Ovary (tissue), 3 donors: ENCODE measurements around the gene FBN1.

ENCODE experiments used
- CTCF ChIP-seq, 3 donors: fragments of 450-650 bp in 2 of 3; fragments of 200-600 bp in 1 of 3; IDR thresholded peaks; one replicate each; pipeline versions ENCODE4 v1.5.1 to v1.8.0; 2016 to 2022; ENCODE audit warnings: antibody characterized with exemption in 3 of 3, mild to moderate bottlenecking in 1 of 3
- EP300 ChIP-seq: sonication (generic); formaldehyde crosslinking; IDR thresholded peaks from one replicate; pipeline ENCODE4 v1.6.1; 2017; ENCODE audit warnings: antibody characterized with exemption
- POLR2A ChIP-seq: fragments of 450-650 bp; IDR thresholded peaks from one replicate; pipeline ENCODE4 v1.6.1; 2017; ENCODE audit warnings: antibody characterized with exemption, mild to moderate bottlenecking, moderate library complexity
- donor health status: DM: no; HTN: no; CAD: no.

DNA sequence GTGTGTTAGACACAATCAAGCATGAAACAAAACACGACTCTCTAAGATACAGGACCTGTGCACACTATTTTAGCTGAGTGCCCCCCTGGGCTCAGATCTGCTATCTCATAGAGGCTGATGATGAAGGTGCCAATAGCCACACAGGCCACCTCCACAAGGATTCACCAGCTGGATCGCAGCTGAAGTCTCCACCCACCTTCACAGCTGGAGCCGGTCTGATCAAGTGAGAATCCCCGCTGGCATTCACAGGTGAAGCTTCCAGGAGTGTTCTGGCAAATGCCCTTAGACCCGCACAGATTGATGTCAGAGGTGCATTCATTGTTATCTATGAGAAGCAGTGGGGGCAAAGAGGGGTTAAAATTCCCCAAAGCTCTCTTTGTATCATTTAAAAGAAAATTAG, 224.1 kb downstream of the FBN1 start:
- no peak for TF ChIP-seq POLR2A
- no peak for TF ChIP-seq CTCF (IDR thresholded peaks at IDR 0.05)
- no peak for TF ChIP-seq EP300
